ENCODE data around the gene NACA.
"Not testable (repeated sequence)": the region's sequence is repeated elsewhere in the genome, so short reads cannot be mapped to it uniquely, and the experiment has no call there.

- not testable (repeated sequence) for TF ChIP-seq POLR2A, CTCF (IDR thresholded peaks at IDR 0.05)
Measured at GRCh38 chr12:56704522-56704921, 20.6 kb downstream of the NACA start.

All from heart left ventricle (tissue), 13 donors.